ENCODE data around the gene PRKG1.

PRKG1 gene

GRCh38 chr10:51635436-51635835 lies 561.1 kb downstream of the PRKG1 start:
- no peak for DNase-seq (ENCODE audit: low read depth in 2 of 2, low spot score in 1 of 2)

- DNase-seq (ENCODE audit: low read depth in 2 of 2, low spot score in 1 of 2) = no peak
Observed at GRCh38 chr10:51638211-51638610, 563.9 kb downstream of the PRKG1 start.

DNA sequence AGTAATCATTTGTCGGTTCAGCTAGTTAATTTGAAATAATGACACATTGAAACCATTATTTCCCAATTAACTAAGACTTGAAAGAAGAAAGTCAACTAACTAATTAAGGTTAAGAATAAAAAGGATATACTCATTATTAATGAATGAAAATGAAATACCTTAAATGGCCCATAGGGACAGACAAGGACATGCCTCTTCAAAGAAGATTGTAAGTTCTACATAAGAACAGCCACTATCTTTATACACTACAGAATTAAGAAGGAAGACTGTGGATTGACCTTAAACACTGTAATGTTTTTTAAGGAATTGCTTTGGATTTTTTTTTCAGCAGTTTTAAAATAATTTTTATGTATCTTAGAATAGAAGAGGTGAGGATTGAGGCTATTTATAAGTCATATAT lies 564.5 kb downstream of the PRKG1 start:
- DNase-seq (ENCODE audit: low read depth in 2 of 2, low spot score in 1 of 2) = no peak

GRCh38 chr10:51640120-51640819 lies 566.0 kb downstream of the PRKG1 start:
- DNase-seq (ENCODE audit: low read depth in 2 of 2, low spot score in 1 of 2) = no peak

DNA sequence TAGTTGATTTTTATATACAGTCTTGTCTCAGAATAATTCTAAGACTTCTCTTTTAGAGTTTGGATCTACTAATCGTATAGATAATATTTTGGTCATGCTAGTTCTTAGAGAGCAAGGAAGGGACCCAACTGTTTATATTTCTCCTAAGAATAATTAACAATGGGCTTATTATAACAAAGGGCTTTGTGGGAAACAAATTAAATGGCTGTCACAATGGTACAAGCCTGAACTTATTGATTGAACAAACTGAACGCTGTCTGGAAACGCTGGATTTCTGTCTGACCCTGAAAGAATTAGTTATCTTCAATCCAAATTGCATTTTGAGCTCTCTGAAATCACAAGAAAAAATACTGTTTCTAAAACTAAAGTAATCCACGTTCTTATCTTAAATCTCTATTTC lies 568.3 kb downstream of the PRKG1 start:
- no peak for DNase-seq (ENCODE audit: low read depth in 2 of 2, low spot score in 1 of 2)

- no peak for DNase-seq (ENCODE audit: low read depth in 2 of 2, low spot score in 1 of 2)
Observed at GRCh38 chr10:51643734-51644133, 569.4 kb downstream of the PRKG1 start.

DNA sequence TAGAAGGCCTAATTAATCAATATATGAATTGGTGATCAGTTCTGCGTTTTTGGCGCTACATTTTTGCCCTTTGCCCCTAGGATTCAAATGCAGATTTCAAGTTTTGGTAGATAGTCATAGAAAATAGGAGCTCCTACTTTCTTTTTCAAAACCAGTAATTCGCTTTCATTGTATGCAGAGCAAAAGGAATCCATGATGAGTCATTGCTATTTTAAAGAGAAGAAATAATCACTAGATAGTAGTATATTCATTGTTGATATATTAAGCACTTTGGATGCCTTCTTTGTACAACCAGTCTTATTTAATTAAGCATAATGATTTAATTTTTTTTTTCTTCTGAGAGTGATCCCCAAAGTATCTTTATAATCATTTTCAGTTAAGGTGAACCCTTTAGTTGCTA lies 574.8 kb downstream of the PRKG1 start:
- no peak for DNase-seq (ENCODE audit: low read depth in 2 of 2, low spot score in 1 of 2)

- no peak for DNase-seq (ENCODE audit: low read depth in 2 of 2, low spot score in 1 of 2)
Observed at GRCh38 chr10:51651063-51651462, 576.8 kb downstream of the PRKG1 start.

GRCh38 chr10:51653025-51653424 lies 578.7 kb downstream of the PRKG1 start:
- DNase-seq (ENCODE audit: low read depth in 2 of 2, low spot score in 1 of 2) = no peak

GRCh38 chr10:51654918-51655317 lies 580.6 kb downstream of the PRKG1 start:
- no peak for DNase-seq (ENCODE audit: low read depth in 2 of 2, low spot score in 1 of 2)

DNA sequence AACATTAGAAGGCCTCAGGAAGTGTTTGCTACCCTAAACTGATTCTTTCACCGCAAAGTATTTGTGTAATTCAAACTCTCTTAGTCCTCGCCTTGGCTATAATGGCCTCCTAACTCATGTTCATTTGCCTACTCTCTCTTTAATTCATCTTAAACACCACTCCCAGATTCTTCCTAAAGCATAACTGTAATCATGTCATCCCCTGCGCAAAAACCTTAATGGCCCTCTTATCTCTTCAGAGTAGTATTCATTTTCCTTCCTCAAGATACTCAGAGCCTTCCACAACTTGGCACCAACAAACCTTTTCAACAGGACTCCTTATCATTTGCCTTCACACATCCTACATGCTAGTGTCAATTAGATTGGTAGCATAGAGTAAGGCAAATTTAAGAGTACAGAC lies 582.2 kb downstream of the PRKG1 start:
- no peak for DNase-seq (ENCODE audit: low read depth in 2 of 2, low spot score in 1 of 2)

- no peak for DNase-seq (ENCODE audit: low read depth in 2 of 2, low spot score in 1 of 2)
Observed at GRCh38 chr10:51658000-51658399, 583.7 kb downstream of the PRKG1 start.

DNA sequence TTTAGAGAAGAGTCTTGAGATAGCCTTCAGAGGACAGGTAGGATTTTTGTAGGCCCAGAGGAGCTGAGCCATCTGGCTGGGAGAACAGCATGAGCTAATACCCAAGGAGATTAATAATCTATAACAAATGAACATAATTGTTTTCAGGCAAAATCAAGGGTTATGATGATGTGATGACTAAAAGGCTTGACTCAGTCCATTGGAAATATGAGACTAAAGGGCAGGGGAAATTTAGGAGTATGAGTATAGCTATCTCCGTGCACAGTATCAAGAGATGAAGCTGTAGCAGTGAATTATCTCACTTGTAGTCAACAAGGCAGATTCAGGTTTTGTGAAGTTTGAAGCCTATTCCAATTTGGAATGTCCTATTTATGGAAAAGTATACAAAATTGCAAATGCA lies 585.1 kb downstream of the PRKG1 start:
- no peak for DNase-seq (ENCODE audit: low read depth in 2 of 2, low spot score in 1 of 2)

GRCh38 chr10:51663086-51663485 lies 588.8 kb downstream of the PRKG1 start:
- no peak for DNase-seq (ENCODE audit: low read depth in 2 of 2, low spot score in 1 of 2)

DNA sequence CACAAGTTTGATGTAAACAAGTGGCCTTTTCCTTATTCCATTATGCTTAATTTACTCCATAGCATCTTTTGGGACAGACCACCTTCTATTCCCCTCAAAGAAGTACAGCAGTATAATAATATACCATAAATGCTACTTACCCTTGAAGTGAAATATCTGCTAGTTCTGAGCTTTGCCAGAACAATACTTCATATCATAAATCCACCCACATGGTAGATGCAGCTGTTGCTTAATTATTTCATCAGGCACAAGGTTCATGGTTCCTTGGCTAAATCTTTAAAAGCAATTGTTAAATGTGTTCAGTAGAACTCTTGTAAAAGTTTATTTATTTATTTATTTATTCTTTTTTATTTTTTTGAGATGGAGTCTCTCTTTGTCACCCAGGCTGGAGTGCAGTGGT lies 592.2 kb downstream of the PRKG1 start:
- DNase-seq (ENCODE audit: low read depth in 2 of 2, low spot score in 1 of 2) = no peak

GRCh38 chr10:51667678-51668335 lies 593.5 kb downstream of the PRKG1 start:
- no peak for DNase-seq (ENCODE audit: low read depth in 2 of 2, low spot score in 1 of 2)

GRCh38 chr10:51668336-51668689 lies 594.0 kb downstream of the PRKG1 start:
- DNase-seq (ENCODE audit: low read depth in 2 of 2, low spot score in 1 of 2) = no peak

- DNase-seq (ENCODE audit: low read depth in 2 of 2, low spot score in 1 of 2) = no peak
Observed at GRCh38 chr10:51669041-51669440, 594.8 kb downstream of the PRKG1 start.

GRCh38 chr10:51672039-51672535 lies 597.8 kb downstream of the PRKG1 start:
- DNase-seq (ENCODE audit: low read depth in 2 of 2, low spot score in 1 of 2) = no peak

DNA sequence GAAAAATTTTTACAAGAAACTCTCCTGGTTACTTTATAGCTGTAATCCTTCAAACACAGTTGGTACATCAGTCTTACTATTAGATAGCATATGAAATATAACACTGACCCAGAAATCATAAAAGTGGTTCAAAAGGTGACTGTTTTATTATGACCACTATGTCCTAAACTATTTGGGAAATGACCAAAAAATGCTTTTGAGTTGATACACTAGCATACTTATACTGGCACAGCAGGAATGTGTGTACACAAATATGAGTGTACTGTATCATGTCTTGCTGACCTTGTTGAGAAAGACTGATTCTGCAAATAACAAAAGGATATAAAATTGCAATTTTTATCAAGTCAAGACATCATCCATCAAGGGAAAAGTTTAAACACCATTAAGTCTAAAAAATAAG lies 600.8 kb downstream of the PRKG1 start:
- no peak for DNase-seq (ENCODE audit: low read depth in 2 of 2, low spot score in 1 of 2)

DNA sequence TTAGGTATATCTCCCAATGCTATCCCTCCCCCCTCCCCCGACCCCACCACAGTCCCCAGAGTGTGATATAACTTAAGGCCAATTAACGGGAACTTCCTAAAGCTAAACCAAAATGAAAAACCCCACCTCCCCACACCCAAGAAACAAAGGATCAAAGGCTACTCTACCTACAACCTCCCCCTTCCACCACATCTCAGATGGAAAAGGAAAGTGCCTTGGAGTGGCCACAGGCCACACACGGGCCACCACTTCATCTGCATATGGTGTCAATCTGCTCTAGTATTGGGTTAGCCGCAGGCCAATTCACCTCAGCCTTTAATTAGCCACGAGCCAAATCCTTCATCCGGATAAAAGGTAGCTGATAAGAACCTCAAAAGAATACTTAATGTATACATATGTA lies 605.6 kb downstream of the PRKG1 start:
- no peak for DNase-seq (ENCODE audit: low read depth in 2 of 2, low spot score in 1 of 2)

GRCh38 chr10:51683031-51683691 lies 608.9 kb downstream of the PRKG1 start:
- DNase-seq (ENCODE audit: low read depth in 2 of 2, low spot score in 1 of 2) = no peak
